Astrocyte (in vitro differentiated cells and primary cell): ENCODE results near the gene HOXD11. TPM values are rescaled to one million over a fixed set of nuclear protein-coding genes. Genes with fewer than 3 reads are reported as not detected.
A peak's percentile ranks its signal among the peaks of the same experiment; 100 is the strongest.

Source experiments
- DNase-seq: peaks from one replicate; pipeline ENCODE4 v3.0.0-alpha.2; 2010; ENCODE audit warnings: low read depth
- FAIRE-seq: peaks from 2 replicates; lab custom pipeline; 2011; peaks lifted over from hg19 to GRCh38; lab: Jason Lieb, UNC
- H2AFZ ChIP-seq: 2 replicates; pipeline ENCODE4 v1.6.0; 2012; ENCODE audit warnings: low read depth, low read length, inconsistent platforms
- H3K27ac ChIP-seq: 2 replicates; pipeline ENCODE4 v1.5.1; 2011; ENCODE audit warnings: low read depth, low read length, inconsistent platforms
- H3K27me3 ChIP-seq: 2 replicates; pipeline ENCODE4 v1.6.0; 2011; ENCODE audit warnings: low read length, inconsistent platforms; ENCODE audit not compliant: insufficient read depth
- H3K36me3 ChIP-seq: 2 replicates; pipeline ENCODE4 v1.5.1; 2011; ENCODE audit warnings: low read length, inconsistent platforms; ENCODE audit not compliant: insufficient read depth
- H3K4me1 ChIP-seq: 2 replicates; pipeline ENCODE4 v1.5.1; 2011; ENCODE audit warnings: low read length, inconsistent platforms; ENCODE audit not compliant: insufficient read depth
- H3K4me2 ChIP-seq: 2 replicates; pipeline ENCODE4 v1.6.0; 2012; ENCODE audit warnings: low read length, inconsistent platforms
- H3K4me3 ChIP-seq: 2 replicates; pipeline ENCODE4 v1.5.1; 2011; ENCODE audit warnings: low read depth, mild to moderate bottlenecking, low read length, inconsistent platforms; ENCODE audit not compliant: insufficient read depth
- H3K79me2 ChIP-seq: 2 replicates; pipeline ENCODE4 v1.6.0; 2012; ENCODE audit warnings: mild to moderate bottlenecking, low read length, inconsistent platforms; ENCODE audit not compliant: insufficient read depth
- H3K9ac ChIP-seq: 2 replicates; pipeline ENCODE4 v1.6.0; 2012; ENCODE audit warnings: mild to moderate bottlenecking, low read length, inconsistent platforms
- H3K9me3 ChIP-seq: 2 replicates; pipeline ENCODE4 v1.5.1; 2012; ENCODE audit warnings: low read depth, mild to moderate bottlenecking, low read length, inconsistent platforms; ENCODE audit not compliant: insufficient read depth
- H4K20me1 ChIP-seq: 2 replicates; pipeline ENCODE4 v1.6.0; 2012; ENCODE audit warnings: low read length, inconsistent platforms; ENCODE audit not compliant: insufficient read depth
- H3K27ac Mint-ChIP-seq: one replicate; pipeline ENCODE4 v1.8.0; 2021; ENCODE audit warnings: mild to moderate bottlenecking, mixed read lengths; ENCODE audit not compliant: unreplicated experiment
- H3K27me3 Mint-ChIP-seq: one replicate; pipeline ENCODE4 v1.8.0; 2021; ENCODE audit warnings: low read depth, mixed read lengths; ENCODE audit not compliant: unreplicated experiment
- H3K36me3 Mint-ChIP-seq: one replicate; pipeline ENCODE4 v1.8.0; 2021; ENCODE audit warnings: low read depth, mixed read lengths; ENCODE audit not compliant: unreplicated experiment
- H3K4me1 Mint-ChIP-seq: one replicate; pipeline ENCODE4 v1.8.0; 2021; ENCODE audit warnings: low read depth, mixed read lengths; ENCODE audit not compliant: unreplicated experiment
- H3K4me3 Mint-ChIP-seq: one replicate; pipeline ENCODE4 v1.8.0; 2021; ENCODE audit warnings: mild to moderate bottlenecking, moderate library complexity, mixed read lengths; ENCODE audit not compliant: unreplicated experiment
- H3K9me3 Mint-ChIP-seq: one replicate; pipeline ENCODE4 v1.8.0; 2021; ENCODE audit warnings: mild to moderate bottlenecking, mixed read lengths; ENCODE audit not compliant: unreplicated experiment
- EZH2 ChIP-seq: IDR thresholded peaks from 2 replicates; pipeline ENCODE4 v1.6.1; 2012; ENCODE audit warnings: mild to moderate bottlenecking, low read length, inconsistent platforms; ENCODE audit not compliant: insufficient read depth
- total RNA-seq: library from RNA; stranded (reverse); gene quantifications from 2 replicates; pipeline ENCODE4 v1.2.1, GENCODE V29; 2021
- TF ChIP-seq, protein P1 (sequence below): IDR thresholded peaks from 2 replicates; pipeline ENCODE4 v1.5.1; 2011; ENCODE audit warnings: low read depth, mild to moderate bottlenecking, inconsistent platforms, low read length, moderate library complexity; ENCODE audit not compliant: insufficient read depth

The HOXD11 gene
- total RNA-seq, 1 donor from 2014 or later = not detected

DNA sequence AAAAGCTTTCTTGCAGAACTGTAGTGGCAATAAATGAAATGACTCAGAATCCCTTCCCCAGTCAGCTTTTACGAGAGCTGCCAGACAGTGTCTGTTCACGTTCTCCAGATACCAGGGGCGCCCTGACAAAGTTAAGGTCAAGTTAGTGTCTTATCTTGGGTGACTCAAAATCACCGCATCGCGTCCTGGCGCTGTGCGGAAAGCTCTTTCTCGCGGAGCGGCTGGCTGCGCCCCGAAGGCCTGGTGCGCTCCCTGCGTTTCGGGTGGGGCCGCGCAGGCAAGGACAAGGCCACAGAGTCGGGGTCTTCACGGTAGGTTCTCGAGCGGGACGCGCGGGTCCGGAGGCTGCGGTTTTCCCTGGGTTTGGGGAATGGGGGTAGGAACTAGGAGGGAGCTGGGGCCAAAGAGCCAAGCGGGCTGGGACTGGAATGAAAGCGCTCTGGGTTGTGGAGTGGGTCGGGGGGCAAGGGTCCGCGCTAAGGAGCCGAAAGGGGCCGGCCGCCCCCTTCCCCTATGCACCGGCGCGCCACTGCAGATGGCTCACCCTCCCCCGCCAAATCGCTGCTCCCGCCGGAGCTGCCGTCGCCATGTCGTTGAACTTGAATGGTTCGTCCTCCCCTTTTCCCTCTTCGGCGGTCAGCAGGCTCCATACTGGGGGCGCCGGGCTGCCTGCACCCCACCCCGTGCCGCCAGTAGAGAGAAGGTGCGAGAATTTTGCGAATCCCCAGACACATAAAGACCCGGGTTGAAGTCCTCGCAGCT lies 2.6 kb upstream of the HOXD11 start:
- Mint-ChIP-seq H3K4me3 (no peak overlapping the region), H3K27ac (peak overlapping the region; percentile 72), H3K36me3 (no peaks in the 10 kb centered on the region), H3K27me3 (peaks cover 79% of the 10 kb centered on the region), H3K9me3 (peaks cover 23% of the 10 kb centered on the region), H3K4me1 (peaks cover 4% of the 10 kb centered on the region)
- FAIRE-seq = no peak
- Histone ChIP-seq H3K4me3 (no peak overlapping the region), H3K36me3 (no peaks in the 10 kb centered on the region), H3K9ac (no peak overlapping the region), H3K4me1 (no peaks in the 10 kb centered on the region), H3K79me2 (no peaks in the 10 kb centered on the region), H3K4me2 (no peak overlapping the region), H2AFZ (no peak overlapping the region), H3K27ac (no peak overlapping the region), H4K20me1 (peaks cover 4% of the 10 kb centered on the region), H3K9me3 (peaks cover 21% of the 10 kb centered on the region), H3K27me3 (peaks cover 87% of the 10 kb centered on the region)
- no peak for DNase-seq
- TF ChIP-seq, protein P1, sequence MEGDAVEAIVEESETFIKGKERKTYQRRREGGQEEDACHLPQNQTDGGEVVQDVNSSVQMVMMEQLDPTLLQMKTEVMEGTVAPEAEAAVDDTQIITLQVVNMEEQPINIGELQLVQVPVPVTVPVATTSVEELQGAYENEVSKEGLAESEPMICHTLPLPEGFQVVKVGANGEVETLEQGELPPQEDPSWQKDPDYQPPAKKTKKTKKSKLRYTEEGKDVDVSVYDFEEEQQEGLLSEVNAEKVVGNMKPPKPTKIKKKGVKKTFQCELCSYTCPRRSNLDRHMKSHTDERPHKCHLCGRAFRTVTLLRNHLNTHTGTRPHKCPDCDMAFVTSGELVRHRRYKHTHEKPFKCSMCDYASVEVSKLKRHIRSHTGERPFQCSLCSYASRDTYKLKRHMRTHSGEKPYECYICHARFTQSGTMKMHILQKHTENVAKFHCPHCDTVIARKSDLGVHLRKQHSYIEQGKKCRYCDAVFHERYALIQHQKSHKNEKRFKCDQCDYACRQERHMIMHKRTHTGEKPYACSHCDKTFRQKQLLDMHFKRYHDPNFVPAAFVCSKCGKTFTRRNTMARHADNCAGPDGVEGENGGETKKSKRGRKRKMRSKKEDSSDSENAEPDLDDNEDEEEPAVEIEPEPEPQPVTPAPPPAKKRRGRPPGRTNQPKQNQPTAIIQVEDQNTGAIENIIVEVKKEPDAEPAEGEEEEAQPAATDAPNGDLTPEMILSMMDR = no peak
- TF ChIP-seq EZH2 = peak; percentile 89

DNA sequence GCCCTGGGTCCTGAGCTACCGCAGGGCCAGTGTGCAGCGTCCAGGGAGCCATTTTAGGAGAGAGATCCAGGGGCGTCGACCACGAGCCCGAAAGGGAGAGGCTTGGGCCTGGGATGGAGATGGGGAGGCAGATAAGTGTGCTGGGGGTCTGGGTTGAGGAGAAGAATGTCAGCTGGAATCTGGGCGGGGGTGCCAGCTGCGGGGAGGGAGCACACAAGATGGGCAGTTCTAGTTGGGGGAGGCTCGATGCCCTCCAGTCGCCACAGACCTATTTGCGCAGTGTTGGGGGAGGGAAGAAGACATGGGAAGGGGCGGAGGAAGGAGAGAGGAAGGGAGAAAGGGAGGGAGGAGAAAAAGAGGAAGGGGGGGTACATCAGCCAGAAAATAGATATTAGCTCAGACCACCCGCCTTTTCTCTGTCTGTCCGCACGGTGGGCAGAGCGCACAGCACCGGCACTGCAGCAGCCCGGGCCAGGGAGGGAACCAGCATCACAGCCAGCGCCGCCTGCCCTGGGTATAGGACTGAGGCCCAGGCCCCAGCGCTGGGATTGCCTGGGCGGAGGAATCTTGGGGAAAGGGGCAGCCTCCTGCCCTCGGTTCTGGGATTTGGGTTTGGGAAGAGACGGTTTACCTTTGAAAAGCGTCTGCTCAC lies 1.9 kb upstream of the HOXD11 start:
- Mint-ChIP-seq H3K36me3 (no peaks in the 10 kb centered on the region), H3K4me1 (peaks cover 4% of the 10 kb centered on the region), H3K9me3 (peaks cover 23% of the 10 kb centered on the region), H3K27me3 (peaks cover 83% of the 10 kb centered on the region), H3K4me3 (no peak overlapping the region), H3K27ac (peak overlapping the region; percentile 72)
- H3K36me3 ChIP-seq = no peaks in the 10 kb centered on the region
- DNase-seq (no peak), FAIRE-seq (no peak)
- H3K4me1 ChIP-seq = no peaks in the 10 kb centered on the region
- peaks cover 4% of the 10 kb centered on the region for H4K20me1 ChIP-seq
- no peak overlapping the region for H3K9ac ChIP-seq
- TF ChIP-seq, protein P1 = no peak
- TF ChIP-seq EZH2 = no peak
- H3K27me3 ChIP-seq = peaks cover 87% of the 10 kb centered on the region
- H2AFZ ChIP-seq = no peak overlapping the region
- peaks cover 21% of the 10 kb centered on the region for H3K9me3 ChIP-seq
- no peak overlapping the region for H3K4me2 ChIP-seq
- H3K27ac ChIP-seq = no peak overlapping the region
- H3K79me2 ChIP-seq = no peaks in the 10 kb centered on the region
- H3K4me3 ChIP-seq = no peak overlapping the region
